Heart right ventricle (tissue), 16 donors: Measurements from ENCODE around the gene RPS27. TPM values are rescaled to one million over a fixed set of nuclear protein-coding genes. Genes with fewer than 3 reads are reported as not detected.

Experiments used
- ATAC-seq, 8 donors: fragments of 200-7000 bp; cut with Tn5 transposase; one replicate each; pipeline ENCODE4 v1.9.1; 2020; ENCODE audit warnings: mild to moderate bottlenecking in 8 of 8, moderate library complexity in 8 of 8, moderate number of reproducible peaks in 1 of 8
- DNase-seq, 2 donors: peaks; one replicate each; pipeline ENCODE4 v3.0.0-alpha.2; 2020
- H3K27ac ChIP-seq, 10 donors: fragments of 200-600 bp; sonication (generic) in 2 of 10; one replicate each; pipeline versions ENCODE4 v1.5.0 to v1.8.0; 2020 to 2022; ENCODE audit warnings: mild to moderate bottlenecking in 3 of 10
- H3K27me3 ChIP-seq, 7 donors: fragments of 200-600 bp; one replicate each; pipeline ENCODE4 v1.8.0; 2021 to 2022; ENCODE audit warnings: mild to moderate bottlenecking in 2 of 7
- H3K36me3 ChIP-seq, 9 donors: fragments of 200-600 bp; sonication (generic) in 1 of 9; one replicate each; pipeline versions ENCODE4 v1.5.0 to v1.8.0; 2020 to 2022; ENCODE audit warnings: mild to moderate bottlenecking in 2 of 9
- H3K4me1 ChIP-seq, 9 donors: fragments of 200-600 bp; sonication (generic) in 1 of 9; one replicate each; pipeline versions ENCODE4 v1.5.0 to v1.8.0; 2020 to 2022; ENCODE audit warnings: mild to moderate bottlenecking in 4 of 9
- H3K4me3 ChIP-seq, 10 donors: fragments of 200-600 bp; sonication (generic) in 2 of 10; one replicate each; pipeline versions ENCODE4 v1.5.0 to v1.8.0; 2020 to 2022; ENCODE audit warnings: mild to moderate bottlenecking in 7 of 10, moderate library complexity in 2 of 10
- H3K9me3 ChIP-seq, 11 donors: fragments of 200-600 bp in 10 of 11; sonication (generic) in 2 of 11; one replicate each; pipeline versions ENCODE4 v1.5.0 to v1.8.0; 2013 to 2022; ENCODE audit warnings: mild to moderate bottlenecking in 2 of 11, control low read depth in 1 of 11, moderate library complexity in 1 of 11
- CTCF ChIP-seq, 9 donors: fragments of 200-600 bp; sonication (generic) in 2 of 9; IDR thresholded peaks; one replicate each; pipeline versions ENCODE4 v1.5.0 to v1.8.0; 2021 to 2022; ENCODE audit warnings: antibody characterized with exemption in 9 of 9, mild to moderate bottlenecking in 5 of 9, moderate library complexity in 1 of 9
- WGBS, 2 donors: extraction: QIAGEN DNeasy Blood & Tissue Kit; methylation state at CpG; one replicate each; pipeline ENCODE4 v1.1.7; 2013; ENCODE audit warnings: inconsistent platforms in 1 of 2; 5-methylcytosine and 5-hydroxymethylcytosine counted together
- intact Hi-C, 10 donors: fragments of 100-400 bp; cut with DNase I; formaldehyde crosslinking; loops; one replicate each; pipeline versions ENCODE4 v1.11.1 to v1.14.2; 2022
- polyA plus RNA-seq, 2 donors: library from polyadenylated mRNA; stranded (reverse); fragments of 200-250 nt; gene quantifications; one replicate each; pipeline ENCODE4 v1.2.3, GENCODE V29; 2013
- total RNA-seq, 10 donors: library from RNA; stranded (reverse); fragmentation: NEBNext Ultra II Directional in 3 of 10; extraction: Animal tissue kit (Norgen Biotek cat#: 25700) in 3 of 10; gene quantifications; one replicate each; pipeline versions ENCODE4 v1.2.1 to v1.2.4, GENCODE V29; 2021 to 2023
- donor health status: Arrhythmogenic right ventricular cardiomyopathy.
- donor health status: ischemic (EF 13 %, LVEDD 7.1; RV severe dilation, severe dysfunction).
- donor health status: healthy with polysubstance abuse.
- donor health status: DM: no; HTN: yes; CAD: no.
- donor health status: DM: no; HTN: no; CAD: no.
- donor health status: ischemic (EF 25% LVEDD 6.9; RV normal size, moderate dysfunction).
- donor health status: ischemic (EF 25% LVEDD 5.7; RV mildly dilated, moderate dysfunction).
- donor health status: healthy.
- donor health status: DM: yes; HTN: yes; CAD: no.
- donor health status: Ischemic cardiomyopathy.
- donor health status: ischemic (EF 35%, LVEDD 5.7; RV mildly dilated, moderate dysfunction).
- donor health status: nonischemic (EF 11% LVEDD 7.7; RV severe dilation, severe dysfunction).
- donor health status: DM: yes; HTN: yes; CAD: no.
- donor health status: PGD.
- donor health status: ischemic (EF 29% LVEDD 5.4; RV normal size, mild dysfunction).
- donor health status: nonischemic (EF 23%, LVEDD 6.1; RV moderate dilation, normal function).

Gene RPS27
- total and polyA plus RNA-seq, 12 donors, result 586 to 8,165 (median 744) TPM

- DNase-seq, result peak in 1 of 2 donors; percentile 21
- Histone ChIP-seq H3K36me3 (peaks cover 0 to 67% (median 27%) of the 10 kb centered on the region in 9 donors), H3K27me3 (no peaks in the 10 kb centered on the region), H3K9me3 (no peaks in the 10 kb centered on the region), H3K4me1 (peaks cover 5 to 44% (median 30%) of the 10 kb centered on the region in 9 donors), H3K27ac (peak overlapping the region in 9 of 10 donors; percentile 97 to 100 (median 100)), H3K4me3 (peak overlapping the region in 9 of 10 donors; percentile 78 to 99 (median 91))
- 83 to 86% methylated on average over 15 of the region's 15 CpGs for WGBS, 2 donors
- intact Hi-C loops, result loop anchor here in 5 of 10 donors (2.0 to 10.0 kb wide), 3 partner anchors 21 to 149 kb away; partner anchors contain the start of gene GATAD2B (in 3 of the 5)
- no peak for TF ChIP-seq CTCF (IDR thresholded peaks at IDR 0.05)
- no peak for ATAC-seq
These were observed 46.3 kb upstream of the RPS27 start for GRCh38 chr1:153944005-153944826.

DNA sequence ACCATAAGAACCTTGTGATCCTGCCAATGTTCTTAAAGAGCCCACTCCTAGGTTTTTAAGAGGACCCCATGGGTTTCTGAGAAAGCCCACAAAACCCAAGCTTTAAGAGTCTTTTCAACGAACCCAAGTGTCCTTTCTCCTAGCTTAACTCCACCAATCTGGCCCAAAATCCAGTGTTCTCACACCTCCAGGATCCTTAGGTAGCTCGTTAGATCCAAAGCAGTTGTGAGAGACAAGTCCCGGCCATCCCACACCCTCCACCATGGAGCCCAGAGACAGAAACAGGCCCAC lies 45.8 kb upstream of the RPS27 start:
- DNase-seq (no peak), ATAC-seq (peak in 1 of 8 donors; percentile 0)
- WGBS, 2 donors, result 62 to 73% methylated on average over 3 of the region's 3 CpGs
- no peaks in the 10 kb centered on the region for H3K27me3 ChIP-seq
- intact Hi-C loops, result loop anchor here in 6 of 10 donors (2.0 to 10.0 kb wide), 6 partner anchors 22 to 150 kb away; partner anchors contain the start of gene GATAD2B (in 3 of the 6)
- H3K4me3 ChIP-seq, result peak overlapping the region in 9 of 10 donors; percentile 78 to 99 (median 91)
- H3K27ac ChIP-seq, result peak overlapping the region; percentile 97 to 100 (median 100)
- H3K36me3 ChIP-seq, result peaks cover 0 to 67% (median 24%) of the 10 kb centered on the region in 9 donors
- no peaks in the 10 kb centered on the region for H3K9me3 ChIP-seq
- no peak for TF ChIP-seq CTCF (IDR thresholded peaks at IDR 0.05)
- peaks cover 5 to 44% (median 30%) of the 10 kb centered on the region in 9 donors for H3K4me1 ChIP-seq

DNA sequence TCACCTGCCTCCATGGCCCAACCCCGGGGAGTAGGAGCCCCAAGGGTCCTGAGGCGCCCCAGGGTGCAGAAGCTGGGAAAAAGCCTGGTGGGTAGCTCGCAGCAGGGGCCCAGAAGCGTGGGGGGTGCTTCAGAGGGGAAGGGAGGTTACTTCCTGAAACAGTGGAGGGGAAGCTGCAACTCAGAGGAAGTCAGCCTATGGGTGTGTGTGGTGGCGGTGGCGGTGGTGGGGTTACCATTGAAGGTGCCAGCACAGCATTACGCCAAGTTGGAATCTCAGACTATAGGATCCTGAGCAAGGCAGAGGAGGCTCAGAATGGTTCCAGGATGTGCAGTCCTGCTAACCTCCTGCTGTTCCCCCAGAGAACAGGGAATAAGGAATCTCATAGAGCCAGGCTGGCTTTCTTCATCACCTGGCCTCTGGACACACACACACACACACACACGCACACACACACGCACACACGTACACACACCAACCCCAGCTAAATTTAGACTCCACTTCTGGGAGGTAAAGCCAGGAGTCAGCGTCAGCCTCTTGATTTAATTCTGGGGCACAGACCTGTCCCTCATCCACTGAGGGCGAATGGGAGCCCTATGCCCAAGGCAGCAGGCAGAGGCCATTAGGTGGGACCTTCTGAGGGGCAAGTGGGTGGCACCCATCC lies 45.3 kb upstream of the RPS27 start:
- peaks cover 0 to 67% (median 25%) of the 10 kb centered on the region in 9 donors for H3K36me3 ChIP-seq
- intact Hi-C loops, result loop anchor here in 6 of 10 donors (2.0 to 10.0 kb wide), 6 partner anchors 22 to 150 kb away; partner anchors contain the start of gene GATAD2B (in 3 of the 6)
- WGBS, 2 donors, result 25 to 27% methylated on average over 12 of the region's 12 CpGs
- peaks cover 5 to 44% (median 30%) of the 10 kb centered on the region in 9 donors for H3K4me1 ChIP-seq
- H3K9me3 ChIP-seq, result no peaks in the 10 kb centered on the region
- ATAC-seq, result peak; percentile 35 to 82 (median 72)
- TF ChIP-seq CTCF (IDR thresholded peaks at IDR 0.05), result no peak
- DNase-seq, result peak; percentile 65 to 86
- H3K4me3 ChIP-seq, result peak overlapping the region; percentile 65 to 99 (median 91)
- H3K27me3 ChIP-seq, result no peaks in the 10 kb centered on the region
- H3K27ac ChIP-seq, result peak overlapping the region; percentile 97 to 100 (median 100)
